Measurements from ENCODE around the gene GCFC2. TPM values are rescaled to one million over a fixed set of nuclear protein-coding genes. Genes with fewer than 3 reads are reported as not detected.

Gene GCFC2
- total and polyA plus RNA-seq, 9 of the 15 experiments (the other 6 are each of a cell fraction or from before 2014, with no cell fraction given): 10.5 to 40.6 (median 23.0) TPM

DNA sequence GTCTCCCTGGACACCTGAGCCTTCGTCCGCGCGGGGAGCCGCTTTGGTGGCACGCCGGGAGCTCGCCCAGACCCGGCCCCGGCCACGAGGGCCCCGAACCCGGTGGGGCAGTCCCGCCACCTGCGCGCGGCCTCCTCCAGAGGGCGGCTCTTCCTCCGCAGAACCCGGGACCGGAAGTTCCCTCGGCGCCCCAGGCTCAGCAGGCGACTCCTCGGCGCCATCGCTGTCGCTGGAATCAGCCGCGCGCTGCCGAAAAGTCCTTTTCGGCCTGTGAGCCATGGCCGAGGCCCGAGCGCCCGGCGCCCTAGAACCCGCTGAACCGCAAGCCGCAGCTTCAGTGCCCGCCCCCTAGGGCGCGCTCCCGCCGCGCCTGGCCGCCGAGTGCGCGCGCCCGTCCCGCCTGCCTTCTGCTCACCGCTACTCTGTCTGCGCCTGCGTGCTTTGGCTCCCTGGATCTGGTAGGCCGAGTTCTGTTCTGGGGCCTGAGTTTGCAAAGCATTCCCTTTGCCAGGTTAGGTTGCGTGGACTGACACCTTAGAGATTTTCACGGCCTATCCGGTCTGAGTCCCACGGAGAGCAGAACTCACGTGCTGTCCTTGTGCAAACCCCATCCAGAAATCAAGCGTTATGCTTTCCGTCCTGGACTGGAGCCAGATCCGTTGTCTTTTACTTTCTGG is at the start of gene GCFC2 (continued):
- TF ChIP-seq, protein P1, sequence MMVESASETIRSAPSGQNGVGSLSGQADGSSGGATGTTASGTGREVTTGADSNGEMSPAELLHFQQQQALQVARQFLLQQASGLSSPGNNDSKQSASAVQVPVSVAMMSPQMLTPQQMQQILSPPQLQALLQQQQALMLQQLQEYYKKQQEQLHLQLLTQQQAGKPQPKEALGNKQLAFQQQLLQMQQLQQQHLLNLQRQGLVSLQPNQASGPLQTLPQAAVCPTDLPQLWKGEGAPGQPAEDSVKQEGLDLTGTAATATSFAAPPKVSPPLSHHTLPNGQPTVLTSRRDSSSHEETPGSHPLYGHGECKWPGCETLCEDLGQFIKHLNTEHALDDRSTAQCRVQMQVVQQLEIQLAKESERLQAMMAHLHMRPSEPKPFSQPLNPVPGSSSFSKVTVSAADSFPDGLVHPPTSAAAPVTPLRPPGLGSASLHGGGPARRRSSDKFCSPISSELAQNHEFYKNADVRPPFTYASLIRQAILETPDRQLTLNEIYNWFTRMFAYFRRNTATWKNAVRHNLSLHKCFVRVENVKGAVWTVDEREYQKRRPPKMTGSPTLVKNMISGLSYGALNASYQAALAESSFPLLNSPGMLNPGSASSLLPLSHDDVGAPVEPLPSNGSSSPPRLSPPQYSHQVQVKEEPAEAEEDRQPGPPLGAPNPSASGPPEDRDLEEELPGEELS (CRISPR knock-in tag; IDR thresholded peaks at IDR 0.05; ENCODE audit: borderline replicate concordance): peak; percentile 98
- TF ChIP-seq RCOR1 (IDR thresholded peaks at IDR 0.05; ENCODE audit: borderline replicate concordance in 1 of 2, low read depth in 2 of 2, low read length in 2 of 2) (peak in 1 of 2 experiments; percentile 43; a peak in 1 of 4 replicates), TCF3 (CRISPR knock-in tag; IDR thresholded peaks at IDR 0.05) (peak; percentile 3; the same call in 1 of the 2 replicates), ESRRA (IDR thresholded peaks at IDR 0.05; ENCODE audit: borderline replicate concordance, low read depth) (peak; percentile 88; the same call in 1 of the 2 replicates), NR1H2 (CRISPR knock-in tag; IDR thresholded peaks at IDR 0.05) (peak; percentile 90), SOX6 (IDR thresholded peaks at IDR 0.05) (peak; percentile 45), ZNF589 (CRISPR knock-in tag; IDR thresholded peaks at IDR 0.05; ENCODE audit: low read depth) (peak; percentile 36; the same call in 1 of the 2 replicates), RBFOX2 (IDR thresholded peaks at IDR 0.05; ENCODE audit: low read depth, low read length) (peak; percentile 99), CTBP1 (IDR thresholded peaks at IDR 0.05; ENCODE audit: borderline replicate concordance) (peak; percentile 81), CHD4 (IDR thresholded peaks at IDR 0.05; ENCODE audit: insufficient read depth, insufficient replicate concordance, low read depth, low read length, poor library complexity, severe bottlenecking) (no peak), STAT5B (CRISPR knock-in tag; IDR thresholded peaks at IDR 0.05) (no peak), ZNF696 (CRISPR knock-in tag; conservative IDR thresholded peaks at IDR 0.05) (no peak)
- TF ChIP-seq, protein P2, sequence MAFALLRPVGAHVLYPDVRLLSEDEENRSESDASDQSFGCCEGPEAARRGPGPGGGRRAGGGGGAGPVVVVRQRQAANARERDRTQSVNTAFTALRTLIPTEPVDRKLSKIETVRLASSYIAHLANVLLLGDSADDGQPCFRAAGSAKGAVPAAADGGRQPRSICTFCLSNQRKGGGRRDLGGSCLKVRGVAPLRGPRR (CRISPR knock-in tag; IDR thresholded peaks at IDR 0.05): no peak
- TF ChIP-seq, protein P3, sequence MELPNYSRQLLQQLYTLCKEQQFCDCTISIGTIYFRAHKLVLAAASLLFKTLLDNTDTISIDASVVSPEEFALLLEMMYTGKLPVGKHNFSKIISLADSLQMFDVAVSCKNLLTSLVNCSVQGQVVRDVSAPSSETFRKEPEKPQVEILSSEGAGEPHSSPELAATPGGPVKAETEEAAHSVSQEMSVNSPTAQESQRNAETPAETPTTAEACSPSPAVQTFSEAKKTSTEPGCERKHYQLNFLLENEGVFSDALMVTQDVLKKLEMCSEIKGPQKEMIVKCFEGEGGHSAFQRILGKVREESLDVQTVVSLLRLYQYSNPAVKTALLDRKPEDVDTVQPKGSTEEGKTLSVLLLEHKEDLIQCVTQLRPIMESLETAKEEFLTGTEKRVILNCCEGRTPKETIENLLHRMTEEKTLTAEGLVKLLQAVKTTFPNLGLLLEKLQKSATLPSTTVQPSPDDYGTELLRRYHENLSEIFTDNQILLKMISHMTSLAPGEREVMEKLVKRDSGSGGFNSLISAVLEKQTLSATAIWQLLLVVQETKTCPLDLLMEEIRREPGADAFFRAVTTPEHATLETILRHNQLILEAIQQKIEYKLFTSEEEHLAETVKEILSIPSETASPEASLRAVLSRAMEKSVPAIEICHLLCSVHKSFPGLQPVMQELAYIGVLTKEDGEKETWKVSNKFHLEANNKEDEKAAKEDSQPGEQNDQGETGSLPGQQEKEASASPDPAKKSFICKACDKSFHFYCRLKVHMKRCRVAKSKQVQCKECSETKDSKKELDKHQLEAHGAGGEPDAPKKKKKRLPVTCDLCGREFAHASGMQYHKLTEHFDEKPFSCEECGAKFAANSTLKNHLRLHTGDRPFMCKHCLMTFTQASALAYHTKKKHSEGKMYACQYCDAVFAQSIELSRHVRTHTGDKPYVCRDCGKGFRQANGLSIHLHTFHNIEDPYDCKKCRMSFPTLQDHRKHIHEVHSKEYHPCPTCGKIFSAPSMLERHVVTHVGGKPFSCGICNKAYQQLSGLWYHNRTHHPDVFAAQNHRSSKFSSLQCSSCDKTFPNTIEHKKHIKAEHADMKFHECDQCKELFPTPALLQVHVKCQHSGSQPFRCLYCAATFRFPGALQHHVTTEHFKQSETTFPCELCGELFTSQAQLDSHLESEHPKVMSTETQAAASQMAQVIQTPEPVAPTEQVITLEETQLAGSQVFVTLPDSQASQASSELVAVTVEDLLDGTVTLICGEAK (IDR thresholded peaks at IDR 0.05): peak; percentile 87
- TF ChIP-seq, protein P3 (CRISPR knock-in tag; IDR thresholded peaks at IDR 0.05): peak; percentile 51; the same call in 1 of the 2 replicates

All from K562 (cell line).